ENCODE measurements around the gene UBE2E3.
"Not testable (repeated sequence)": the region's sequence is repeated elsewhere in the genome, so short reads cannot be mapped to it uniquely, and the experiment has no call there.

Gene UBE2E3

DNA sequence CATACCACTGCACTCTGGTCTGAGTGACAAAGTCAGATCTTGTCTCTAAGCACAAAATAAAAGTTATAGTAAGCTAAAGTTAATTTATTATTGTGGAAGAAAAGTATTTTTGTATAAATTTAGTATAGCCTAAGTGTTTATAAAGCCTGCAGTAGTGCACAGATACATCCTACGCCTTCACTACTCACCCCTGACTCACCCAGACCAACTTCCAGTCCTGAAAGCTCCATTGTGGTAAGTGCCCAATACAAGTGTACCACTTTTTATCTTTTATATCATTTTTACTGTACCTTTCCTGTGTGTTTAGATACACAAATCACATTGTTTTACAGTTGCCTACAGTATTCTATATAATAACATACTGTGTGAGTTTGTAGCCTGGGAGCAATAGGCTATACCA is 57.5 kb downstream of the UBE2E3 start:
- DNase-seq, result no peak

DNA sequence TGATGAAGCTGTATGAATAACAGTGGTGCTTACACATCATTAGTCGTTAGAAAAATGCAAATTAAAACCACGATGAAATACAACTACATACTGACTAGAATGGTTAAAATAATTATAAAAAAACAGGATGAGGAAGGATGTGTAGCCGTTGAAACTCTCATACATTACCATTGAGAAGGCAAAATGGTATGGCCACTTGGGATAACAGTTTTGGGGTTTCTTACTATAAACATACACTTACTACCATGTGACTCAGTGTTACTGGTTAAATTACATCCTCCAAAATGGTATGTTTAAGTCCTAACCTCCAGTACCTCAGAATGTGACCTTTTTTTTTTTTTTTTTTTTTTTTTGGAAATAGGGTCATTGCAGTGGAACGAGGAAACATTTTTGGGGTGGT is 58.4 kb downstream of the UBE2E3 start:
- no peak for DNase-seq

DNA sequence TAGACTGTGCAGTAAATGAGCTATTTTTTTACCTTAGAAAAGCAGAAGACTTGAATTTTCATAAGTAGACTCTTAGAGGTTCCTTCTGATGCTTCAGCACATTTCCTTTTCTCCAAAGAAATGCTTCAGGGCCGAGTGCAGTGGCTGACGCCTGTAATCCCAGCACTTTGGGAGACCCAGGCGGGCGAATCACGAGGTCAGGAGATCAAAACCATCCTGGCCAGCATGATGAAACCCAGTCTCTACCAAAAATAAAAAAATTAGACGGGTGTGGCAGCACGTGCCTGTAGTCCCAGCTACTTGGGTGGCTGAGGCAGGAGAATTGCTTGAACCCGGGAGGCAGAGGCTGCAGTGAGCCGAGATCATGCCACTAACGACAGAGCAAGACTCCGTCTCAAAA is 60.4 kb downstream of the UBE2E3 start:
- DNase-seq, result not testable (repeated sequence)

DNA sequence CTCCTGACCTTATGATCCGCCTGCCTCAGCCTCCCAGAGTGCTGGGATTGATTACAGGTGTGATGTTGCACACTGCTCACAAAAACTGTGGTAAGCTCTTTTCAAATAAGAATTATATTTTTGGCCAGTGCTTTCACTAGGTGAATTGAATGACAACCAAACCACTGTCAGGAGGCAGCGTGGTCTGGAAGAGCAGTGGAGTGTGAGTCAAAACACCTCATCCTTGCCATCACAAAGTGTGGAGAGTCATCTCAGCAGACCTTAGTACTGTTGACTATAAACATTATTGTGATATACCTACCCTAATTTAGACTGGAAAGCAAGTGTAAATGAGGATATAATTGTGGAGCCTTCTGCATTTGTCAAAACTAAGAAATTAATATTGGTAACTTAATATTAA is 61.3 kb downstream of the UBE2E3 start:
- DNase-seq, result no peak

DNA sequence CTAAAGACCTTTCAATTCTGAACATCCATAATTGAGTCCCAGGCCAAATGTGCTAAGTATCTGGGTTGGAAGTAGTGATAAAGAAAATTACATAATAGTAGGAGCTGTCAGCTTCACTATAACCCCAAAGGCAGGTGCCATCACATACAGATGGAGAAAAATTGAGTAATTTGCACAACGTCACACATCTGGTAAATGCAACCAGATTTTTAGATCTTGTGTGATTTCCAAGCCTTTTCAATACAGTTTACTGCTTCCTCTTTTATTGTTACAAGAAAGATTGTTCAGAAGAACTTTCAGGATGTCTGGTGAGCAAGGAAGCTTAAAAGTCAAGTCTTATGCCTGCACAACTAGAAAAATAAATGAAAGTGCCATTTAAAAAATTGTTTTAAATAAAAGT is 62.3 kb downstream of the UBE2E3 start:
- DNase-seq, result no peak

DNA sequence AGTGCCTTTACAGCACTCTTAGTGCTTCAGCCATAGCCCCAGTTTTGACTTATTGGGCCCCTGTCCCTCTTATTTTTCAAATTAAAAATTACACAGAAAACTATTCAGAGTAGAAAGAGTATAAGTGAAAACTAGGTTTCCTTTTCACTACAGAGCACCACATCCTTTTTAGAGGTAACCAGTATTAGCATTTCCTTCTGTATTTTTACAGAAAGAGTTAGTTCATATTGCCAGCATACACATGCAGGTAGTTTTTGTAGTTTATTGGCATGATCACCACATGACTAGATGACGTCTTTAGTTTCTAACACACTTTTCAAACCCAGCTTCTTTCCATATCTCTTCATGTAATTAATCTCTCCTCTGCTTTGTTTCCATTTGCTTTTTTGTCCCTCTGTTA is 66.4 kb downstream of the UBE2E3 start:
- DNase-seq, result no peak

DNA sequence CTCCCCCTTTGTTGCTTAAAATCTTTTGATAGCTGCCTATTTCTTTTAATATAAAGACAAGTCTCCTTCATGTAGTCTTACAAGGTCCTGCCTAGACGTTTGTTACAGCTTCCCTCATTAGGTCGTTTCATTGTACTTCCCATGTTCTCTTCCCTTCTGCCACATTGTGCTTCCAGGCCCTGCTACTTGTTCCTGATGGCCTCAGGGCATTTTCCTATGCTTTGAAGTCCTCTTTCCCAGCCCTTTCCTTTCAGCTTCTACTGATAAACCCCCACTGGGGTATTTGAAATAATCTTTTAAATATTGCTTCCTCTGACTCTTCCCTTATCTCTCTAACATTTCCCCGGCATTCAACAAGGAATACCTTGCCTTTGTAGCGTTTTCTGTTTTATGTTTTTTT is 67.4 kb downstream of the UBE2E3 start:
- no peak for DNase-seq

DNA sequence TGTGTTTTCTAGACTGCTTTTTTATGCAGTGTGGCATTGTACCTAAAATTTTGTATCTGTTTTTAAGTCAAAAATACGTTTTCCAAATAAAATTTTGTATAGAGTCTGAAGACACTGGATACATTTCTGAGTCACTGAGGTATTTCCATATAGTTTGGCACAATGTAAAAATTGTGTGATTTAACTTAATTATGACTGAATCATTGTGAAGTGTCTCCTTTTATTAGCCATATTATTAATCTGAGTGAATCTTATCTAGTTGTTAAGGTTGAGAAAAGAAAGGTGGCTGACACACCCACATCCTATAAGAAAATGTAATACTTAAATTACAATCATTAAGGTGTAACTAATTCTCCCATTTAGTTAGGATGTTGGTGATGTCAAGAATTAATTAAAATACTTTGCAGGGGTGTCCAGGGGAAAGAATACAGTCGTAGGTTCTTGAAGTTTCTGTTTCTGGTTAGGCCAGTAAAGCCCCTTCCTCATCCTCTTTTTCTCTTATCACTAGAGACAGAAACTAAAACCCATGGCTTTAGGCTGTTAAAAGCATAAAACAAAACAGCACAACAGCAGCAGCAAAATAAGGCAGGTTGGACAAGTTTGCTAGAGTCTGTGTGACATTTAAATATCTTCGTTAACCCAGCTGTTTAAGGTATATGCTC is 71.6 kb downstream of the UBE2E3 start:
- DNase-seq, result no peak

DNA sequence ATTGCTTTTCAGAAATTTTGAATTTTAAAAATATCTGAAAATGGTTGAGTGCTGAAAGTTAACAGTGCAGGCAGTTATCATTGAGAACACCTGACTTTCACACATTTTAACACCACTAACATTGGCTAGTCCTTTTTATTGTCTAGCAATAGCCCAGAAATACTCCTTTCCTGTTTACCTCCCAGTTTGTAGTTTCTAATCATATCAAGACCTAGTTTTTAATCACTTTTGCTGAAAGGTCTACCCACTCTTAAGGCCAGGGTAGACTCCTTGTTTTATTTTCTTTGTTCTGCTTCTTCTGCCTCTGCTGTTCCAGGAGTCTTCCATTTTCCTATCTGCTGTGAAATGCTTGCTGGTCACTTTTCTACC is 72.1 kb downstream of the UBE2E3 start:
- DNase-seq, result no peak

DNA sequence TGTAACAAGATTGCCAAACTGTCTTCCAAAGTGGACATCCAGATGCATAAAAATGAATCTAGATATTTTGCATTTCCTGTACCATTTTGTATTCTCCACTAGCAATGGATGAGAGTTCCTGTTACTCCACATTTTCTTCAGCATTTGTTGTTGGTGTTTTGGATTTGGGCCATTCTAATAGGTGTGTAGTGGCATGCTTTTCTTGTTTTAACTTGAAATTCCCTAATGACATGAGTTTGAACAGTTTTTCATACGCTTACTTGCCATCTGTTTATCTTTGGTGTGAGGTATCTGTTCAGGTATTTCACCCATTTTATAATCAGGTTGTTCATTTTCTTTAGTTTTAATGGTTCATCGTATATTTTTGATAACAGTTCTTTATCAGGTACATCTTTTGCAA is 73.9 kb downstream of the UBE2E3 start:
- DNase-seq, result no peak

DNA sequence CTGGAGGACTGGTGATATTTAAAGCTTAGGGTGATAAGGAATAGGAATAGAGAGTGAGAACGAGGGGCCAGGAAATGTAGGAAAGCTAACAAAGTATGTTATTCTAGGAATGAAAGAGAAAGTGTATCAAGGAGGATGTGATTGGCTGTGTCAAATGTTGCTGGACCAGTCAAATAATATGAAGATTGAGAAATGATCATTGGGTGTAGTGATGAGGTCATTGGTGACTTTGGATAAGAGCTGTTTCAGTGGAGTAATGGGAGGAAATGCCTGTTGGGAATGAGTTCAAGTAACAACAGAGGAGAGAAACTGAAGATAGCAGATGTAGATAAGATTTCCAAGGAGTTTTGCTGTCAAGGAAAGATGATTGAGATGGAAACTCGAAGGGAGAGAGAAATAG is 74.4 kb downstream of the UBE2E3 start:
- DNase-seq, result no peak

DNA sequence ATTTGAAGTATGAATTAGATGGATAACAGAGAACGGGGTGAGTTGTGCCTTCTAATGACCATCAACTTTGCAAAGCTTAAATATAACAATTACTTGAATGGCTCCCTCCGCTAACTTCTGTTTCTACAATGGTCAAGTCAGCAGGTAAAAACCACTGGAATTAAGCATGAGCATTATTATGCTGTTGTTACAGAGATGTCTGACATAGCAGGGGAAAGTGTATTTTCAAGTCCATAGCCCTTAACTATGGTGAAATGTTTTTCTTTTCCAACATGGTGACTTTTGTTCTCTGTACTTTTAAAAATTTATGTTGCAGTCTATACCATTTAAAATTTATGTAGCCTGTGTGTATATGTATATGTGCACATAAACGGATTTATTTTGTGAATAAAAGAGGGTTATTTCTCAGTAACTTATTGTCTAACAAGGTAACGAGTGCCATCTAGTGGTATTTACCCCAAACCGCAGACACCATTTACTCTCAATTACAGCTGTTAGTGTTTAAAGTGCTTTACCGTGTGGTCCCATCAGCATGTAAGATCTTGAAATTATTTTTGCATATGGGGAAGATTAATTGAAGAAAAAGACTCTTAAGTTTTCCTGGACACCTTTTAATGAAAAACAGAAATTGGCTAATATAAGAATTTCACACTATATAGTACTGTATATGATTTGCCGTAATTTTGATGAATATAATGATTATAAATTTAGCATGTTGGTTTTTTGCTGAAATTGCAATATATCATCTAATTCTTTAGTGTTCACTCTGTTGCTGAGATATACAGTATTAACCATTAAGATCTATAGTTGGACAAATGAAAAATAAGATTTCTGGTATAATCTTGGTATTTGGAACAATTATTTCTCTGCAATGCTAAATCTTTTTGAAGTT is 78.2 kb downstream of the UBE2E3 start:
- DNase-seq, result no peak

DNA sequence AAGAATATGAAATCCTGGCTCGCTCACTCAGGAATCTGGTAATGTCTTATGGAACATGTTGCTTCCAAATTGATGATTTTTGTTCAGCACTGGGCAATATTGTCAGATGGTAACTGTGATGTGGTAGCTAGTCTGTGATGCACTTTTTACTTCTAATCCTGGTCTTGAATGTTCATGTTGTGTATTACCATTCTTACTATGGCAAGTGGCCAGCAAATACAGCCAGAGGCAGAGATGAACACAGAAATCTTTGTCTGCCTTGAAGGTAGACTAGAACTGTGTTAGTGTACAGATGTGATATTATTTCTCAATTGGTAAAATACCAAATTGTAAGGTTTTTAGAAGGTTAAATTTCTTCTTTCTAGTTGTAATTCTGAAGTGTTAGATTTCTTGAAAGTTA is 83.3 kb downstream of the UBE2E3 start:
- DNase-seq, result no peak

DNA sequence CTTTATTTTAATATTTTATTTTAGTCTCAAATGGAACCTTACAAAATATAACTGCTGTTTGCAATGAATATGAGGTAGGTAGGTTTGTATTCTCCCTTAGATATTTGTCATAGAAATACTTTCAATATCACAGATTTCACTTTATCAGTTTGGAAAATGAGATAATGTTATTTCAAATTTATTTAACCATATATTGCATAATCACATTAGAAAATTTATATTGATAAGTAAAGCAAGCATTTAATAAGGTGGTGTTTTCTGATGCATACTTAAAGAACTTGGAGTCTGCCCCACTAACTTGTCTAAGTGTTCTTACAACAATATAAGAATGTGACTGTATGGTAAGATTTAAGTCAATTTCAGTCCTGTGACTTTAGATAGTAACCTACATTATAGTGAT is 85.1 kb downstream of the UBE2E3 start:
- DNase-seq, result no peak

DNA sequence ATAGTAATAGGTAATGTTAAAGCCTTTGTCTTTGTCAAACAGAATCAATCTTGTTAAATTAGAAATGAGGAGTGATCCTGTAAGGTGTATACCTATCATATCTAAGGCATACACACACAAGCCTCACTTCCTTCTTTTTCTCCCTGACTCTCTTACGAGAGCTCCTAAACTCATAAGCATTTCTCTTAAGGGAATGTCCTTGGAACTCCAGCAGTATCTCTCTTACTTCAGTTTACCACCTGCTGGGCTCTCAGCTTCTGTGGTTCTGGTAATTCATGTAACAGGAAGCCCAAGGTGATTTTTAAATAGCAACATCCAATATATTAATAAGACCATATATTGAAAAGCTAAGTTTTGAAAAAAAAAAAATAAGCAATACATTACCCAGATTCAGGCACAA is 85.9 kb downstream of the UBE2E3 start:
- no peak for DNase-seq

DNA sequence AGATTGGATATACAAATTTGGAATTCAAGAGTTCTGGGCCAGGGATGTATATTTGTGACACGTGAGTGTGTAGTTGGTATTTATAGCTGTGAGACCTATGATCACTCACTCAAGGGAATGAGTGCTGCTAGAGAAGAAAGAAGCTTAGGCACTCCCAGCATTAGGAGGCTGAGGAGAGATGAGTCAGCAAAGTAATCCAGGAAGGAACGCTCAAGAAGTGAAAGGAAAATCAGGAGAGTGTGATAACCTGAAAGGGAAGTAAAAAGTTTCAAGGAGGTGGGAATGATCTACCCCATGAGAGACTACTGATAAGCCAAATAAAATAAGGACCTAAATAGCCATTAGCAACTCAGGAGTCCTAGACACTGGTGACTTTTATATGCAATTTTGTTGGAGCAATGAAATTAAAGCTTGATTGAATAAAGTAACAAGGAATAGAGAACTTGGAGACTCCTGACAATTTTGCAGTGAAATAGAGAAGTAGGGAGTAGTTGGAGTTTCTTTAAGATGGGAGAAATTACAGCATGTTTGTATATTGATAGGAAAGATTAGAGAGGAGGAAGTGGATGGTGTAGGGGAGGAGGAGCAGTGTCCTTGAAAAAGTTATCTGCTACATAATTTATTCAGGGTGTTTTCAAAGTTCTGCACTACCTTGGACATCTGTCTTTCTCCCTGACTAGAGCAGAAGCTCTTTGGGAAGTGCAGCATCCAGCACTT is 89.9 kb downstream of the UBE2E3 start:
- no peak for DNase-seq

DNA sequence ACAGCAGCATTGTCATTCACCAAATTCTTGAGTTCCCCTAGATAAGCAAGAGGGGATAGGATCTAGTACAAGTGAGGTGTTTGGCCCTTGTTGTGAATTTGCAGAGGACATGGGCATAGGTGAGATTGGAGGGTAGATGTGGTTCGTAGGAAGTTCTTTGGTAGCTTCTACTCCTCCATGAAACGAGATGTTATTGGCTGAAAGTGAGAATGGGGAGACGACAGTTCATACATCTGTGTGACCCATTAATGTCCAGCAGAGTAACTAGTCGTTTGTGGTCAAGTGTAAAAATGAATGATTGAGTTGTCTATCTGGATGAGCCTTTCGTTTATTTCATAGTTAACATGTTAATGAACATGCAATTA is 90.4 kb downstream of the UBE2E3 start:
- no peak for DNase-seq

DNA sequence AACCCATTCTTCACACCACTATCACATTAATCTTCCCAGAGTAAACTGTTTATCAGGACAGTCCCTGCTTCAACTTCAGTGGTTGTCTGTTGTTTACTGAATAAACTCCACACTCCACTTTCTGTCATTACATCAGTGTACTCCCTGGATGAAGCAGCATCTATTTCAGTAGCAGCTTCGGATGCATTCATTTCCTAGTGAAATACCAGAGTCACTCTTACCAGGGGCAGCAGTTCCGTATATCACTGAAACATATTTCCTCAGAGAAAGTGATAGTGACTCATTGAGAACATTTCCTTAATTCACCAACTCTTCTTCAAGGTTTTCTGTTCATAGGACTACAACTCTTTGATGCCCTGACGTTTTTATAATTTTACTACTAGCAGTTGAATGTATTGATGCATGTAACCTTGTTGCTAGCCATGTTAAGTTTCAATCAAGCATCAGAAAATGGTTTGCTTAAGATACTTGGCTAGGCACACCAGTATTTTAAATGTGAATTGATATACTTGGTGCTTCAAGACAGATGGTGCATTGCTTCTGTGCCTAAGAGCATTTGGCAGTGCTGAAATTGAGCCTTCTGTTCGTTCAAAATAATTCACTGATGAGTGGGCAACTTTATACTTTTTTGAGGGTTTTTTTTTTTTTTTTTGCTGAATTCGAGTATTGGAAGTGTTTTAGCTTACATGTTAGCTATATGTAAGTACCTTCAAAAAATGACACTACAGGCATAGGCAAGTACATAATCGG is 92.3 kb downstream of the UBE2E3 start:
- no peak for DNase-seq

DNA sequence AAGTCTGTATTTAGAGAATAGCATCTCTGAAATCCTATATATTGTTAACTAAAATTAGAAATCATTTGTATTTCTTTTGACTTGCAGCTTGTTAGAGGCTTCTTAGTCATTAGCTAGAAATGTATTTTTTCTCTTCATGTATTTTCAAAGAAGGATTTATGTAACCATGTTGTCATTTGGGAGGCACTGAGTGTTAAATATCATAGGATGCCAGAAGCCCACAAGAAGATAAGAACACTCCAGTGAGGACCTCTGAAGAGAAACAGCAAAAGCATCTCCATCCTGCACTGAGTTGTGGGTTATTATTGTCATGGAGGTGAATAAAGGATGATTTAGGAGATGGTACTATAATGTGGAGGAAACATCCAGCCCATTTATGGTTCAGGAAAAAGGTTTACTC is 93.5 kb downstream of the UBE2E3 start:
- no peak for DNase-seq

DNA sequence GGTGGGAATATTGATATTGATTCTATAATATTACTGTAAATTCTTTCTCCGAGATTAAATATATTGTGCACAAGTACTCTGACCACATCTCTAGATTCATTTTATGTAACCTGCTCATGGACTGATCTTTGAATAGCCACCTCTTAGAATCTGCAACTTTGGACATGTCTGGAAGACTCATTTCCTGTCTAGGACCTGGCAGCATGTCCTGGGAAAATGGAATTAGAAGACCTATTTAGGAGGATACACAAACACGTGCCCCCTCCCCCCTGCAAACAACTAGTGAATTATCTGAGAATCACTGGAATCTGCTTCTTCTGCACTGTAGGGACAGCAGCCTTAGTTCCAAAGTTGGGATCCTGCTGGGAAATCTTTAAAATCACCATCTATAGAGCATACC is 94.1 kb downstream of the UBE2E3 start:
- no peak for DNase-seq

DNA sequence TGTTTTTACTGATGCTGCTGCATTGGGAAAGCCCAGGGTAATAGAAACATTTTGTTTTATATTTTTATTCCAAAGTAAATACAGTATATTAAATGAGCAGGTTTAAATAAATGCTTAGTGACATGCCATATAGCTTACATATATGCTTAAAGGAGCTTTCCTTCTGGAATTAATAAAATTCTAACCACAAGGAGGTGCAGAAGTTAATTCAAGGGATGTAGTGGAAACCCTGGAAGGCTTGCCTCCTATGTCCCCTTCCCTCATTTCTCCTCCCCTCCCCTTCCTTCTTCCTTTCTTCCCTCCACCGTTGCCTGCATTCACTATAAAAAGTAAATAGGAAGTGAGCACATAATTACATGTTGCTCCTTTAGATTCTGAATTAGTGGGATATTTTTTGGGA is 96.3 kb downstream of the UBE2E3 start:
- no peak for DNase-seq

DNA sequence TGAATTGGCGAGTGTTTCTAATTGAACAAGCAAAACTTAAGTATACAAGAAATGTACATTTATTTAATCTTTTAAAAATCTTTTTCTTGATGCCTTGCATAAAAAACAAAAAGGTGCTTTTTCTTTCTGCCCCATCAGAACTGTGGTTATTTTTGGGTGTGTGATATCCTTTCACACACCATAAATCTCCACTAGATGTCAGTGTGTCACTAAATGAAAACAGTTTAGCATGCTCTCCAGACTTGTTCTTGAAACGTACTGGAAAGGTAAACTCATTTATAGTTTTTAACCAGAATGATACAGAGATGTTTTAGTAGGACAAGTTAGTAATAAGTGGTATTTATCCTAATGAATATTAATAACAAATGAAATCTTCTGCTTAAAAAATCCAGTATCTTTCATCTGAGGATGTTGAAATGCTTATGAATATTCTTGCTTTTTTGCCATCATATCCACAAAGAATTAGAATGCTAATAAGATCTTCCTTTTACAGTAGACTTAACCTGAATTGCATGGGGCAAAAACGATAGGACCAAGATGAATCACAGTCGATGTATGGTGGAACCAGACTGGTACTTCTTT is 96.8 kb downstream of the UBE2E3 start:
- no peak for DNase-seq

DNA sequence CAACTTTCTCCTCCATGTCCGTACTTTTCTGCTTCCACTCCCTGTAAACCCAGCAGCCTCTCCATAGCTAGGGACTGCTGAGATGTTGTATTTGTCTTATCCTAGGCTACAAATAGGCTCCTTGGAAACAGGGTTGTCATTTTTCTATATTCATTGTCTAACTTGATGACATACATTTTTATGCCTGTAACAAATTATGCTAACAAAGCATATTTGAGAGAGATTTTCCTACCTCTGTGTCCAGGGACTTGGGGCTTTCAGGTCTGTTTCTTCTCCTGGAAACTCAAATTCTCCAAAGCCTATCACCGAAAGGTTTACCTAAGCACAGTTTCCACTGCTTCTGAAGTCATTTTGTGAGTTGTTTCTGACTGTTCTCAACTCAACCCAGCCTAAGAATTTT is 102.7 kb downstream of the UBE2E3 start:
- no peak for DNase-seq

All from cerebellar nuclear complex (tissue), 1 donor.